Measurements from ENCODE around the gene DIS3L2. TPM values are rescaled to one million over a fixed set of nuclear protein-coding genes. Genes with fewer than 3 reads are reported as not detected.

The DIS3L2 gene
- total RNA-seq, 1 donor from 2014 or later, result 53.6 TPM

GRCh38 chr2:232280341-232280740 is 318.8 kb downstream of the DIS3L2 start:
- peaks cover 22% of the 10 kb centered on the region for H3K4me1 Mint-ChIP-seq (ENCODE audit: unreplicated experiment)

DNA sequence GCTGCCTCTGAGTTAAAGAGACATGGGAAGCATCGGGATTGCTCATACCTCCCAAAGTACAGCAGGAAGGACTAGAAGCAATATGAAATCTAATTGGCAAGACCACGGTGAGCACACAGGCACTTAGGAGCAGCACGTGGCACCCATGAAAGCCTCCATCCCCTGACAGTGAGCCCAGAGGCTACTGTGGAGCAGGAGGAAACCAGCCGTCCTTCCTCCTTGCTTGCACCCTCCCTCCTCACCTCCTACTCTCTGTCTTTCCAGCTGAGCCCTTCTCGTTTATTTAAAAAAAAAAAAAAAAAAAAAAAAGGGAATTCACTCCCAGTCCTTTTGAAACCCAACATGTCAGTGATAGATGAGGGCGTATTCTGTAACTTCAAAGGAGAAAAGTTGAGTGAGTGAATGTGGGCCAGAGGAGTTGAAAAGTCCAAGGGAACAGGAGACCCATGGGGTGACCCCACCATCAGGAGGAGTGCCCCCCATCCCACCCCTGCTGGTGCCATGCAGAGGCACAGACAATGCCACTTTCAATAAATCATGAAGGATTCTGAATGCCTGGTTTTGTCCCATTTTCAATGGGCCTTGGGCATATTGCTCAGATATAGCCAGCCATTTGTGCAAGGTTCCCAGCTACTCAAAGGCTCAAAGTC is 320.5 kb downstream of the DIS3L2 start:
- Mint-ChIP-seq H3K27me3 (no peaks in the 10 kb centered on the region), H3K36me3 (peaks cover 25% of the 10 kb centered on the region), H3K27ac (no peak overlapping the region), H3K4me1 (ENCODE audit: unreplicated experiment) (peaks cover 25% of the 10 kb centered on the region), H3K4me3 (no peak overlapping the region), H3K9me3 (peaks cover 4% of the 10 kb centered on the region)
- DNase-seq (ENCODE audit: extremely low spot score, unreplicated experiment), result no peak
- TF ChIP-seq, protein P1, sequence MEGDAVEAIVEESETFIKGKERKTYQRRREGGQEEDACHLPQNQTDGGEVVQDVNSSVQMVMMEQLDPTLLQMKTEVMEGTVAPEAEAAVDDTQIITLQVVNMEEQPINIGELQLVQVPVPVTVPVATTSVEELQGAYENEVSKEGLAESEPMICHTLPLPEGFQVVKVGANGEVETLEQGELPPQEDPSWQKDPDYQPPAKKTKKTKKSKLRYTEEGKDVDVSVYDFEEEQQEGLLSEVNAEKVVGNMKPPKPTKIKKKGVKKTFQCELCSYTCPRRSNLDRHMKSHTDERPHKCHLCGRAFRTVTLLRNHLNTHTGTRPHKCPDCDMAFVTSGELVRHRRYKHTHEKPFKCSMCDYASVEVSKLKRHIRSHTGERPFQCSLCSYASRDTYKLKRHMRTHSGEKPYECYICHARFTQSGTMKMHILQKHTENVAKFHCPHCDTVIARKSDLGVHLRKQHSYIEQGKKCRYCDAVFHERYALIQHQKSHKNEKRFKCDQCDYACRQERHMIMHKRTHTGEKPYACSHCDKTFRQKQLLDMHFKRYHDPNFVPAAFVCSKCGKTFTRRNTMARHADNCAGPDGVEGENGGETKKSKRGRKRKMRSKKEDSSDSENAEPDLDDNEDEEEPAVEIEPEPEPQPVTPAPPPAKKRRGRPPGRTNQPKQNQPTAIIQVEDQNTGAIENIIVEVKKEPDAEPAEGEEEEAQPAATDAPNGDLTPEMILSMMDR (conservative IDR thresholded peaks at IDR 0.05), result no peak

More at GRCh38 chr2:232280341-232280740, 318.8 kb downstream of the DIS3L2 start:
- TF ChIP-seq, protein P1 (conservative IDR thresholded peaks at IDR 0.05), result no peak
- peaks cover 30% of the 10 kb centered on the region for H3K36me3 Mint-ChIP-seq
- H3K4me3 Mint-ChIP-seq, result no peak overlapping the region
- H3K27ac Mint-ChIP-seq, result no peak overlapping the region
- H3K27me3 Mint-ChIP-seq, result no peaks in the 10 kb centered on the region
- DNase-seq (ENCODE audit: extremely low spot score, unreplicated experiment), result no peak
- peaks cover 4% of the 10 kb centered on the region for H3K9me3 Mint-ChIP-seq

GRCh38 chr2:232282508-232283055 is 321.1 kb downstream of the DIS3L2 start:
- no peak overlapping the region for H3K4me3 Mint-ChIP-seq
- no peak for DNase-seq (ENCODE audit: extremely low spot score, unreplicated experiment)
- peaks cover 24% of the 10 kb centered on the region for H3K36me3 Mint-ChIP-seq
- H3K4me1 Mint-ChIP-seq (ENCODE audit: unreplicated experiment), result peaks cover 29% of the 10 kb centered on the region
- TF ChIP-seq, protein P1 (conservative IDR thresholded peaks at IDR 0.05), result no peak
- H3K27me3 Mint-ChIP-seq, result no peaks in the 10 kb centered on the region
- H3K9me3 Mint-ChIP-seq, result peaks cover 4% of the 10 kb centered on the region
- H3K27ac Mint-ChIP-seq, result no peak overlapping the region

GRCh38 chr2:232286001-232286868 is 324.7 kb downstream of the DIS3L2 start:
- TF ChIP-seq, protein P1 (conservative IDR thresholded peaks at IDR 0.05), result no peak
- Mint-ChIP-seq H3K4me3 (peak overlapping the region; percentile 62), H3K27me3 (no peaks in the 10 kb centered on the region), H3K27ac (peak overlapping the region; percentile 75), H3K4me1 (ENCODE audit: unreplicated experiment) (peaks cover 42% of the 10 kb centered on the region), H3K9me3 (no peaks in the 10 kb centered on the region), H3K36me3 (peaks cover 6% of the 10 kb centered on the region)
- DNase-seq (ENCODE audit: extremely low spot score, unreplicated experiment), result no peak

- no peaks in the 10 kb centered on the region for H3K27me3 Mint-ChIP-seq
- no peak for DNase-seq (ENCODE audit: extremely low spot score, unreplicated experiment)
Measured at GRCh38 chr2:232287316-232287715, 325.8 kb downstream of the DIS3L2 start.

More at GRCh38 chr2:232287316-232287715, 325.8 kb downstream of the DIS3L2 start:
- H3K36me3 Mint-ChIP-seq, result peaks cover 3% of the 10 kb centered on the region
- no peak overlapping the region for H3K4me3 Mint-ChIP-seq
- H3K27ac Mint-ChIP-seq, result peak overlapping the region; percentile 5
- TF ChIP-seq, protein P1 (conservative IDR thresholded peaks at IDR 0.05), result no peak
- peaks cover 41% of the 10 kb centered on the region for H3K4me1 Mint-ChIP-seq (ENCODE audit: unreplicated experiment)
- no peaks in the 10 kb centered on the region for H3K9me3 Mint-ChIP-seq

Measured in type B pancreatic cell (in vitro differentiated cells).